Esophagus muscularis mucosa (tissue), 4 donors: ENCODE data around the gene USP10. TPM values are rescaled to one million over a fixed set of nuclear protein-coding genes. Genes with fewer than 3 reads are reported as not detected.
A peak's percentile ranks its signal among the peaks of the same experiment; 100 is the strongest.

Experiments used
- DNase-seq: peaks from one replicate; pipeline ENCODE4 v3.0.0-alpha.2; 2017; ENCODE audit errors: extremely low spot score
- H3K27ac ChIP-seq, 4 donors: fragments of 200-600 bp; sonication (generic); replicated peaks in 1 of 4; 1 replicate in 3 of 4; 2 replicates in 1 of 4; pipeline ENCODE4 v1.5.1; 2016 to 2019; ENCODE audit warnings: mild to moderate bottlenecking in 1 of 4
- H3K27me3 ChIP-seq, 4 donors: fragments of 200-600 bp; sonication (generic); one replicate each; pipeline versions ENCODE4 v1.5.1 to v1.6.0; 2016 to 2019
- H3K36me3 ChIP-seq, 4 donors: fragments of 200-600 bp; sonication (generic); one replicate each; pipeline ENCODE4 v1.5.1; 2016 to 2019
- H3K4me1 ChIP-seq, 4 donors: fragments of 200-600 bp; sonication (generic); one replicate each; pipeline ENCODE4 v1.5.1; 2016 to 2019
- H3K4me3 ChIP-seq, 4 donors: fragments of 200-600 bp; sonication (generic); 1 replicate in 2 of 4; 2 replicates in 2 of 4; pipeline ENCODE4 v1.5.1; 2016 to 2019; ENCODE audit warnings: mild to moderate bottlenecking in 4 of 4, moderate library complexity in 1 of 4
- H3K9me3 ChIP-seq, 4 donors: fragments of 200-600 bp; sonication (generic); 1 replicate in 3 of 4; 2 replicates in 1 of 4; pipeline ENCODE4 v1.5.1; 2016 to 2019
- EP300 ChIP-seq: sonication (generic); formaldehyde crosslinking; IDR thresholded peaks from one replicate; pipeline ENCODE4 v1.6.1; 2017; ENCODE audit warnings: antibody characterized with exemption
- POLR2A ChIP-seq: fragments of 450-650 bp; IDR thresholded peaks from one replicate; pipeline ENCODE4 v1.6.1; 2017; ENCODE audit warnings: antibody characterized with exemption, moderate library complexity, mild to moderate bottlenecking, low read depth
- POLR2AphosphoS5 ChIP-seq, 2 donors: sonication (generic); formaldehyde crosslinking; IDR thresholded peaks; one replicate each; pipeline ENCODE4 v1.6.1; 2017; ENCODE audit warnings: antibody characterized with exemption in 2 of 2
- WGBS: methylation state at CpG from one replicate; pipeline ENCODE4 v1.1.5; 2018; 5-methylcytosine and 5-hydroxymethylcytosine counted together
- intact Hi-C: fragments of 100-400 bp; cut with DNase I; formaldehyde crosslinking; loops from one replicate; pipeline ENCODE4 v1.15.1; 2023
- total RNA-seq, 4 donors: library from RNA; depleted of rRNA; stranded (reverse); fragments of >200 nt; gene quantifications; one replicate each; pipeline versions ENCODE4 v1.1.0 to v1.2.1, GENCODE V29; 2016
- TF ChIP-seq, protein P1 (sequence below), 3 experiments: fragments of 200-600 bp in 2 of 3; fragments of 450-650 bp in 1 of 3; sonication (generic) in 2 of 3; IDR thresholded peaks; one replicate each; pipeline ENCODE4 v1.5.1; 2017 to 2019; ENCODE audit warnings: antibody characterized with exemption in 3 of 3, mild to moderate bottlenecking in 2 of 3, moderate library complexity in 1 of 3

USP10 gene
- total RNA-seq, 4 donors from 2014 or later: 45.3 to 71.2 (median 59.3) TPM

DNA sequence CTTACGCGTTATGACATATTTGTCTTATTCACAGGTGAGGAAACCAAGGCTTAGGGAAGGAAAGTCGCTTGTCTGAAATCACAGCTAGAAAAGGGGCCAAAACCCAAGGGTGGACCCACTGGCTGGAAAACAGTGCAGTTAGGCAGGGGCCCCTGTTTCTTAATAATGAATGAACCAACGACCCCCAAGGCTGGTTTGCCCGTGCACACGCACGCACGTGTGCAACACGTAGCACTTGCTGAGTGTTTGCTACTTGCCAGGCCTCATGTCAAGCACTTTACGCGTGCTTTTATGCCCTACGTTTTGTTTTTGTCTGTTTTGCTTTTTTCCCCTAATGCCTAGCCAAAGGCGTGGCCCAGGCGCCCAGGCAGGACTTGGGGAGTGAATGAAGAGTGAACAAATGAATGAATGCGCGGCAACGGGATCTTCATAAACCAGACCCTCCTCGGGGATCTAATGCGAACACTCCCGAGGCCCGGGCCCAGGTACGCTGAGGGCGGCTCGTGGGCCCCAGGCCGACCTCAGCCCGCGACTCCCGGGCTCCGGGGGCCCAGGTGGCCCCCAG, 571 bp upstream of the USP10 start:
- H3K9me3 ChIP-seq: no peaks in the 10 kb centered on the region
- no peak for DNase-seq
- H3K36me3 ChIP-seq: no peaks in the 10 kb centered on the region
- H3K27ac ChIP-seq: peak overlapping the region; percentile 80 to 89 (median 88)
- TF ChIP-seq POLR2A (no peak), POLR2AphosphoS5 (IDR thresholded peaks at IDR 0.05) (no peak), EP300 (no peak)
- TF ChIP-seq, protein P1, sequence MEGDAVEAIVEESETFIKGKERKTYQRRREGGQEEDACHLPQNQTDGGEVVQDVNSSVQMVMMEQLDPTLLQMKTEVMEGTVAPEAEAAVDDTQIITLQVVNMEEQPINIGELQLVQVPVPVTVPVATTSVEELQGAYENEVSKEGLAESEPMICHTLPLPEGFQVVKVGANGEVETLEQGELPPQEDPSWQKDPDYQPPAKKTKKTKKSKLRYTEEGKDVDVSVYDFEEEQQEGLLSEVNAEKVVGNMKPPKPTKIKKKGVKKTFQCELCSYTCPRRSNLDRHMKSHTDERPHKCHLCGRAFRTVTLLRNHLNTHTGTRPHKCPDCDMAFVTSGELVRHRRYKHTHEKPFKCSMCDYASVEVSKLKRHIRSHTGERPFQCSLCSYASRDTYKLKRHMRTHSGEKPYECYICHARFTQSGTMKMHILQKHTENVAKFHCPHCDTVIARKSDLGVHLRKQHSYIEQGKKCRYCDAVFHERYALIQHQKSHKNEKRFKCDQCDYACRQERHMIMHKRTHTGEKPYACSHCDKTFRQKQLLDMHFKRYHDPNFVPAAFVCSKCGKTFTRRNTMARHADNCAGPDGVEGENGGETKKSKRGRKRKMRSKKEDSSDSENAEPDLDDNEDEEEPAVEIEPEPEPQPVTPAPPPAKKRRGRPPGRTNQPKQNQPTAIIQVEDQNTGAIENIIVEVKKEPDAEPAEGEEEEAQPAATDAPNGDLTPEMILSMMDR (IDR thresholded peaks at IDR 0.05): no peak
- H3K4me3 ChIP-seq: peak overlapping the region; percentile 70 to 99 (median 95)
- H3K4me1 ChIP-seq: peaks cover 9 to 39% (median 34%) of the 10 kb centered on the region in 4 donors
- intact Hi-C loops: no loop called here
- H3K27me3 ChIP-seq: no peaks in the 10 kb centered on the region
- WGBS: 21% methylated on average over 29 of the region's 29 CpGs

DNA sequence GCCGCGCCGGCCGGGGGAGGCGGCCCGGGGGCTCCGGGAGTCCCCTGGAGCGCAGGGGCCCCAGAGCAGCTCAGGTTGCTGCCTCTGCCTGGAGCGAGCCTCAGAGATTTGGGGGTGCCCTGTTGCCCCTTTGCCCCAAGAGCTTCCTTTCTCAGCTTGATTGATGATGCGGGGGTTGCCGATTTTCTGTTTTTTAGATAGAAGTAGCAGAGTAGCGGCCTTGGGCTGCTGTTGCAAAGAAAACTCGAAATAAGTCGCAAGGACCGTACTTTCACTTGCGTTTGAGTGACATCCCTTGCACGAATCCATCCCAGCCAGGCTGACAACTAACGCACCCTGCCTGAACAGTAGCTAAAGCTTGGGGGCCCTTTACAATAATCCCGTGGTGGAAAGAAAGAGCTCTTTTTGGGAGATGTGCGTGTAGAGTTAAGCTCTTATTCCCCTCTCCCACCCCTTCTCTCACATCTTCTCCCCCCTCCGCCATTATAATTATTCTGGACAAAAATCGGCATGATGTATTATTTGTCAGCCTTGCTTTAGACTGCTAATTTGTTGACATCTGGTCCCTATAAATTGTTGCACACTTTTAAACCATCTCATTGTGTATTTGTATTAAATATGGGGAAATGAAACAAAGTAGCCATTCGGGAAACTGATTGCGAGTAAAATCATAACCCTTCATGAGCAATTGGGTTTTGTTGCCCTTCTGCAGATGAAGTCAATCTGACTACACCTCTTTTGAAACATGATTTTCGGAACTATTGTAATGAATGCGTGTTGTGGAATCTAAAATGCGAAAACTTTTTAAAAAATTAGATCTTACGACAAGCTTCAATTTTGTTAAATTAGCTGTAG, 873 bp downstream of the USP10 start:
- intact Hi-C loops: no loop called here
- Histone ChIP-seq H3K9me3 (no peaks in the 10 kb centered on the region), H3K27me3 (no peaks in the 10 kb centered on the region), H3K4me1 (peaks cover 20 to 50% (median 42%) of the 10 kb centered on the region in 4 donors), H3K36me3 (no peaks in the 10 kb centered on the region), H3K4me3 (peak overlapping the region; percentile 70 to 99 (median 95)), H3K27ac (peak overlapping the region; percentile 80 to 89 (median 88))
- 6% methylated on average over 25 of the region's 28 CpGs for WGBS
- no peak for DNase-seq
- TF ChIP-seq POLR2A (no peak), POLR2AphosphoS5 (IDR thresholded peaks at IDR 0.05) (no peak), EP300 (no peak)
- TF ChIP-seq, protein P1 (IDR thresholded peaks at IDR 0.05): no peak

DNA sequence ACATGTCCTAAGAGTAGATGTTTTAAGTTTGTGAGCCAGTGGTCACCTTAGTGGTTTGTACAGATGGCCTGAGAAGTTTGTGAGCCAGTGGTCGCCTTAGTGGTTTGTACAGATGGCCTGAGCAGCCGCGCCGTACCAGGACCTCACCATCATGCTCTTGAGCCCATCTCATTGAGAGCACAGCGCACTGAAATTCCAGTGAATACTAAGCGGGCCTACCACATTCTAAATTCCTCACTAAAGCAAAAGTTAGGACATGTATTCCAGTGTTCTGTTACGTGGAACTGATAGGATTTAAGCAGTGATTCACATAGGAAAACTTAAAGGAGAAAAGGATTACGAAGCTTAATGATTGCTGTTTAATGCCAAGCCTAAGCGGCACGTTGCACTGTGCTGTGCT, 3.9 kb downstream of the USP10 start:
- 91% methylated on average over 10 of the region's 10 CpGs for WGBS
- no peaks in the 10 kb centered on the region for H3K36me3 ChIP-seq
- intact Hi-C loops: no loop called here
- no peak overlapping the region for H3K27ac ChIP-seq
- H3K27me3 ChIP-seq: no peaks in the 10 kb centered on the region
- TF ChIP-seq POLR2AphosphoS5 (IDR thresholded peaks at IDR 0.05) (no peak), EP300 (no peak), POLR2A (no peak)
- TF ChIP-seq, protein P1 (IDR thresholded peaks at IDR 0.05): no peak
- no peaks in the 10 kb centered on the region for H3K9me3 ChIP-seq
- peaks cover 20 to 61% (median 51%) of the 10 kb centered on the region in 4 donors for H3K4me1 ChIP-seq
- DNase-seq: no peak
- H3K4me3 ChIP-seq: no peak overlapping the region

DNA sequence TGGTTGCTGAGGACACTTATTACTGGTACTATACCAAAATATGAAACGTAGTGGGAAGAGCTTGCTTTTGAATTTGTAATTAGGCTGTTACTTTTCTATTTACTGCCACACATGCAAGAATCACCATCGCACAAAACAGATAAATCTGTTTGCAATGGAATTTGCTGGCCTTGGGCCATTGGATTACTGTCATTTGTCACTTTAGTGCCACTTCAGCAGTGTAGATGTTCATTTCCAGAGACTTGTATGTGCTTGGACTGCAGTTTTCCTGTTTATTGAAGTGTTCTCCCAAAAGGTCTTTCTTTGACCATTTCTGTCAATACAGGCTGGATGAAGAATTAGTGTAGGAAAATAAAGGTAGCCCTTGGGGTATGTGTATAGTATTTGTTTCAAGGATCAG, 4.5 kb downstream of the USP10 start:
- Histone ChIP-seq H3K4me3 (no peak overlapping the region), H3K27me3 (no peaks in the 10 kb centered on the region), H3K4me1 (peaks cover 20 to 57% (median 51%) of the 10 kb centered on the region in 4 donors), H3K27ac (no peak overlapping the region), H3K36me3 (no peaks in the 10 kb centered on the region), H3K9me3 (no peaks in the 10 kb centered on the region)
- 92% methylated on average over 2 of the region's 2 CpGs for WGBS
- intact Hi-C loops: no loop called here
- TF ChIP-seq, protein P1 (IDR thresholded peaks at IDR 0.05): no peak
- TF ChIP-seq POLR2AphosphoS5 (IDR thresholded peaks at IDR 0.05): no peak
- TF ChIP-seq EP300: no peak
- TF ChIP-seq POLR2A: no peak
- DNase-seq: no peak
